SK-N-MC (cell line): ENCODE data around the gene SALL1.

ENCODE experiments used
- DNase-seq: peaks from one replicate; pipeline ENCODE4 v3.0.0-alpha.2; 2011; ENCODE audit warnings: low read depth, low spot score
- H3K27ac ChIP-seq: fragments of 200-600 bp; sonication (generic); 2 replicates; pipeline ENCODE4 v1.5.1; 2016; ENCODE audit warnings: mixed run types
- H3K36me3 ChIP-seq: fragments of 200-600 bp; sonication (generic); 2 replicates; pipeline ENCODE4 v1.6.1; 2017; ENCODE audit warnings: antibody characterized with exemption, low read length, mixed read lengths; ENCODE audit not compliant: insufficient read depth
- H3K4me3 ChIP-seq: fragments of 200-600 bp; sonication (generic); 2 replicates; pipeline ENCODE4 v1.5.1; 2016
- H3K9ac ChIP-seq: fragments of 200-600 bp; sonication (generic); 2 replicates; pipeline ENCODE4 v1.8.0; 2017; ENCODE audit warnings: mixed run types, mixed read lengths; ENCODE audit not compliant: insufficient read length
- H3K9me3 ChIP-seq: fragments of 200-600 bp; sonication (generic); 2 replicates; pipeline ENCODE4 v1.6.1; 2017; ENCODE audit warnings: low read depth, mild to moderate bottlenecking, antibody characterized with exemption, low read length, moderate library complexity, mixed read lengths
- EZH2 ChIP-seq: fragments of 200-600 bp; sonication (generic); IDR thresholded peaks from one replicate; pipeline ENCODE4 v1.6.1; 2017; ENCODE audit warnings: antibody characterized with exemption
- FOXP2 ChIP-seq: optimal IDR thresholded peaks from 2 replicates; pipeline ENCODE3; 2011; ENCODE audit warnings: mild to moderate bottlenecking, moderate library complexity; ENCODE audit not compliant: insufficient read depth; ENCODE audit errors: extremely low read length, control extremely low read depth
- POLR2AphosphoS5 ChIP-seq: IDR thresholded peaks from 2 replicates; pipeline ENCODE4 v1.6.1; 2012; ENCODE audit warnings: mild to moderate bottlenecking, low read depth, low read length, borderline replicate concordance

The SALL1 gene

DNA sequence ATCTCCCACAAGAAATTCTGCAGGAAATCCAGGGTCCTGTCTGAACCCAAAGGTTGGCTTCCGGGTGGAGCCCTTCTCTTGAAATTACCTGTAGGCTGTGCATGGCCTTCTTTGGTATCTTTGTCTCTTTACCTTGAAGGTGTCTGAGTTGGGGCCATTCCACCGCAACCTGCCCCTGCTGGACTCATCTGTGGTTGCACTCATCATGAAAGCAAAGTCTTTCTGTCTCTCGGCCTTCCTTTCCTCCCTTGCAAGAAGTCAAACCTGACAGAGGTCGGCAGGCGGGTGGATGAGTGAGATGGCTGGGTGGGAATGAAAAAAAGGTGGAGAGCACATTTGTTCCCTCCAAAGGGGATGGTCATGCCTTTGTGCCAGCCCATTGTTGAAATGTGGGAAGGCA, 25.1 kb downstream of the SALL1 start:
- TF ChIP-seq EZH2 (no peak), POLR2AphosphoS5 (no peak), FOXP2 (no peak)
- no peak for DNase-seq

DNA sequence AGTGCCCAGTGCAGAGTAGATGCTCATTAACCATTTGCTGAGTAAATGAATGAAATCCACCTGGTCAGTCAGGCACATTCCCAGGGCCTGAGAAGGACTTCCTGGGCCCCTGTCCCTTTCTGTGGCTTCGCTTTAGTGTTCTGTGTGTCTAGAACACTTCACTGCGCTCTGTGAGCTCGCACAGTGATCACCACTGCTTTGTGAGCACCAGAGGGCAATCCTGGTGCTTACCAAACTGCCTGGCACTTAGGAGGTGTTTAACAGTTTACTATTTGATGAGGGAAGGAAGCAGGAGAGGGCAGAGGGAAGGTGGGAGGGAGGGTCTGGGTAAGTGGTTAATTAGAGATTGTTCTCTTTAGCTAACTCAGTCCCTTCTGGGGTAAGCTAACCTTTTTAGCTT, 26.2 kb downstream of the SALL1 start:
- Histone ChIP-seq H3K9ac (no peak overlapping the region), H3K36me3 (no peaks in the 10 kb centered on the region), H3K9me3 (no peaks in the 10 kb centered on the region), H3K27ac (no peak overlapping the region), H3K4me3 (no peak overlapping the region)
- DNase-seq = no peak
- TF ChIP-seq POLR2AphosphoS5 (no peak), EZH2 (no peak), FOXP2 (no peak)

More for the DNA sequence above, 25.1 kb downstream of the SALL1 start:
- H3K4me3 ChIP-seq = no peak overlapping the region
- no peak overlapping the region for H3K27ac ChIP-seq
- no peaks in the 10 kb centered on the region for H3K9me3 ChIP-seq
- no peak overlapping the region for H3K9ac ChIP-seq
- H3K36me3 ChIP-seq = no peaks in the 10 kb centered on the region

DNA sequence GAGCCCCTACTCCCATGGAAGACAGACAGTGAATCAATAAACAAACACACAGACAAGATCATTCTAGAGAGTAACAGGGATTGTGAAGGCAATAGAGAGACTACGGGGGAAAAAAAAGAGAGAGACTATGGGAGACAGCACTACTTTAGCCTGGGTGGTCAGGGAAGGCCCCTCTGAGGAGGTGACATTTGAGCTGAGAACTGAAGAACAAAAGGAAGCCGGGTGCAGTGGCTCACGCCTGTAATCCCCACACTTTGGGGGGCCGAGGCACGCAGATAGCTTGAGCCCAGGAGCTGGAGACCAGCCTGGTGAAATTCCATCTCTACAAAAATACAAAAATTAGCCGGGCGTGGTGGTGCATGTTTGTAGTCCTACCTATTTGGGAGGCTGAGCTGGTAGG, 29.2 kb downstream of the SALL1 start:
- DNase-seq = no peak
- no peaks in the 10 kb centered on the region for H3K9me3 ChIP-seq
- H3K36me3 ChIP-seq = no peaks in the 10 kb centered on the region
- TF ChIP-seq FOXP2 (no peak), POLR2AphosphoS5 (no peak), EZH2 (no peak)
- no peak overlapping the region for H3K27ac ChIP-seq
- H3K4me3 ChIP-seq = no peak overlapping the region
- no peak overlapping the region for H3K9ac ChIP-seq

DNA sequence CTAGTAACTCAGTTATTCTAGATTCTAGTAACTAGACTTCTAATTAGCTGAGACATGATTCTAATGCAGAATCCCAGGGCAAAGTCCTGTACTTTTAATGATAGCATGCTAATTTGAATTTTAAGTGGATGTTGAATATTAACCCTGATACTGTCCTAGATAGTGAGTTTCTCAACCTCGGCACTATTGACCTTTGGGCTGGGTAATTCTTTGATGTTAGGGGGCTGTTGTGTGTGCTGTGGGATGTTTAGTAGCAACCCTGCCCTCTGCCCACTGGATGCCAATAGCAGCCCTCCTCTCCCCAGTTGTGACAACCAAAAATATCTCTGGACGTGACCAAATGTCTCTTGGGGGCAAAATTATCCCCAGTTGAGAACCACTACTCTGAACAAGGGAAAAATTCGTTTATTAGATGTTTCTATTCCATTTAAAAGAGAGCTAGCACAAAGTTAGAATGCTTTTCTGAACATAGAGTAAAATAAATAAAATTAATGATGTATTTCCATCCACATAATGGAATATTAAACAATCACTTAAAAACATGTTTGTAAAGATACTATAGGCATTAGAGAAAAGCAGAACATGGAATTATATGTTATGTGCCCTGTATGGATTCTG, 30.2 kb downstream of the SALL1 start:
- no peak for DNase-seq
- Histone ChIP-seq H3K4me3 (no peak overlapping the region), H3K27ac (no peak overlapping the region), H3K9me3 (no peaks in the 10 kb centered on the region), H3K36me3 (no peaks in the 10 kb centered on the region), H3K9ac (no peak overlapping the region)
- no peak for TF ChIP-seq POLR2AphosphoS5
- TF ChIP-seq EZH2 = no peak
- no peak for TF ChIP-seq FOXP2

DNA sequence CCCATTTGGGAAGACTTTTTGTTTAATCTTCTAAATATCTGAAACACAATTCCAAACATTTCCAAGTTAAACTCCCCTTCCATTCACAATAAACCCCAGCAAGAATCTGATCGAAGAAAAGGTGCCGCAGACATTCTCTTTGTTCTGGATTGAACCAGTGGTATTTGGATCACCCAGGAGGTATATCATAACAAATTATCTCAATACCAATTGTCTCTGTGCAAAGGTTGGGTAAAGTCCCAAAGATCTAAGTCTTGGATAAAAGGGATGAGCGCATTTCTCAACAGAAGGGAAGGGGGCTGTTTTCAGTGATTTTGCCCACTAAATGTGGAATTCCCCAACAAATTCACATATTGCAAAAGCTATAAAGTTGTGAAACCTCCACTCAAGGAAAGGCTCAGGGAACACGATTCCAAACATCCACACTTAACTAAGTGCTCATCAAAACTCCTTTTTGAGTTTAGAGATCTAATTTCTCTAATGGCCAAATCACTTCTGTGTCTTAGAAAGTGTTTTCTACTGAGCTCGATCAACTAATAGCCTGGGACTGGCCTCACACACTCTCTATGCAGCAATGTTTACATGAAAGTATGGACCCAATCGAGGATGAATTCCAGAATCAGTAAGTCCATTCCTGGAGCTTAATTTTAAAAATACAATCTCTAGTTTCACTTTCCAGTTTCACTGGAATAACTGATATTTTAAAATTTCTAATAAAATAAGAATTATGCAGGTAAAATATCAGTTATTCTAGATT, 30.9 kb downstream of the SALL1 start:
- Histone ChIP-seq H3K9ac (no peak overlapping the region), H3K9me3 (no peaks in the 10 kb centered on the region), H3K36me3 (no peaks in the 10 kb centered on the region), H3K27ac (no peak overlapping the region), H3K4me3 (no peak overlapping the region)
- TF ChIP-seq POLR2AphosphoS5 (no peak), EZH2 (no peak), FOXP2 (no peak)
- no peak for DNase-seq

DNA sequence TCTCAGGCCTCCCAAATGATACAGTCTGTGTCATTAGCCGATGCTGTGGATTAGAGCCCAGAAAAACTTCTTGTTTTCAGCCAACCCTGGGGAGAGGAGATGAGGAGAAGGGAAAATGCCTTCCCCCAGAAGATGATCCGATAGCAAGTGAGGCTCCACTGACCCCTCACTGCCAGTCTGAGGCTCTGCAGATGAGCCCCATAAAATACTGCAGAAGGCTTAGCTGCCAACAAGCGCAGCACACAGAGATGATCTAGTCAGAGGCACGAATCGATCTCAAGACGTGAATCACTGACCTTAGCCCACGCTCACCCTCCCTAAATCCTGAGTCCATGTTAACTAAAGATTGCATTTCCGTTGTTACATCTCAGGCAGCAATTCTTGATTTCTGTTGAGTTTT, 31.5 kb downstream of the SALL1 start:
- H3K36me3 ChIP-seq = no peaks in the 10 kb centered on the region
- H3K27ac ChIP-seq = no peak overlapping the region
- DNase-seq = no peak
- no peak overlapping the region for H3K4me3 ChIP-seq
- TF ChIP-seq FOXP2 (no peak), EZH2 (no peak), POLR2AphosphoS5 (no peak)
- H3K9me3 ChIP-seq = no peaks in the 10 kb centered on the region
- no peak overlapping the region for H3K9ac ChIP-seq

DNA sequence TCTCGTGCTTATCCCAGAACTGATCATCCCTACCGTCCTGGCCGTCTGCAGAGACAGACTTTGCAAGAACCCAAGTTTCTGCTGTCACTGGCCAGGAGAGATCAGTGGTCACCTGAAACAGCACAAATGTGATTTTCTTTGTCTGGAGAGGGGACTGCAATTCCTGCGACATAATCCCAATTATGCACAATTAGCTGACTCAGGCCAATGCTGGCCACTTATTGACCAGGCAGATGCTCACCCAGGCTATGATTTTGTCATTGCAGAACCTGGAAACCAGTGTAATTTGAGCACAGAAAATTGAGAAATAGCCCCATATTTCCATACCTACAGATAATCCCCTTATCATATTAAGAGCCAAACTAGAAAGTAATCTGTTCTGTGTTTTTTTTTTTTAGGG, 34.7 kb downstream of the SALL1 start:
- no peak for DNase-seq
- Histone ChIP-seq H3K9me3 (no peaks in the 10 kb centered on the region), H3K4me3 (no peak overlapping the region), H3K27ac (no peak overlapping the region), H3K9ac (no peak overlapping the region), H3K36me3 (no peaks in the 10 kb centered on the region)
- TF ChIP-seq POLR2AphosphoS5 (no peak), FOXP2 (no peak), EZH2 (no peak)

DNA sequence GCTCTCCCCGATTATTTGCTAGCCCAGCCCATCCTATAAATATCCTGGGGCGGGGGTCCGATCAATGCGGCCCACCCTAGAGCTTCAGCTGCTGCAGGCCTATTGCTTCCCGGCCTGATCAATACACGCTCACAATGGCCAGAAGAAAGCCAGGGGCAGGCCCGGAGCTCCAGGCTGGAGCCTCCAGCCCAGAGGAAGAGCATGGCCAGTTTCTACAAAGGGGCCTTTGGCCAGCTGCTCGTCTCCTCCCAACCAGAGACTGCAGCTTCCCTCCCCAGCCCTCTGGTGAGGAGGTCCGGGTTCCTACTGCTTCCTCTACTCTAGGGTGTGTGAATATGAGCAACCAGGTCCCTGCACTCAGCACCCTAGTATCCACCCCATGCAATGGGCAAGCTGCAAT, 36.7 kb downstream of the SALL1 start:
- H3K9me3 ChIP-seq = no peaks in the 10 kb centered on the region
- no peak overlapping the region for H3K4me3 ChIP-seq
- no peak for TF ChIP-seq POLR2AphosphoS5
- no peak for TF ChIP-seq FOXP2
- TF ChIP-seq EZH2 = no peak
- DNase-seq = no peak
- no peak overlapping the region for H3K27ac ChIP-seq
- H3K36me3 ChIP-seq = no peaks in the 10 kb centered on the region
- no peak overlapping the region for H3K9ac ChIP-seq
